ENCODE data around the gene PZP. TPM values are rescaled to one million over a fixed set of nuclear protein-coding genes. Genes with fewer than 3 reads are reported as not detected.

The PZP gene
- total and polyA plus RNA-seq, 2 of the 8 experiments (the other 6 are each of a cell fraction or from before 2014, with no cell fraction given) = 0.08 TPM; not detected in 1

DNA sequence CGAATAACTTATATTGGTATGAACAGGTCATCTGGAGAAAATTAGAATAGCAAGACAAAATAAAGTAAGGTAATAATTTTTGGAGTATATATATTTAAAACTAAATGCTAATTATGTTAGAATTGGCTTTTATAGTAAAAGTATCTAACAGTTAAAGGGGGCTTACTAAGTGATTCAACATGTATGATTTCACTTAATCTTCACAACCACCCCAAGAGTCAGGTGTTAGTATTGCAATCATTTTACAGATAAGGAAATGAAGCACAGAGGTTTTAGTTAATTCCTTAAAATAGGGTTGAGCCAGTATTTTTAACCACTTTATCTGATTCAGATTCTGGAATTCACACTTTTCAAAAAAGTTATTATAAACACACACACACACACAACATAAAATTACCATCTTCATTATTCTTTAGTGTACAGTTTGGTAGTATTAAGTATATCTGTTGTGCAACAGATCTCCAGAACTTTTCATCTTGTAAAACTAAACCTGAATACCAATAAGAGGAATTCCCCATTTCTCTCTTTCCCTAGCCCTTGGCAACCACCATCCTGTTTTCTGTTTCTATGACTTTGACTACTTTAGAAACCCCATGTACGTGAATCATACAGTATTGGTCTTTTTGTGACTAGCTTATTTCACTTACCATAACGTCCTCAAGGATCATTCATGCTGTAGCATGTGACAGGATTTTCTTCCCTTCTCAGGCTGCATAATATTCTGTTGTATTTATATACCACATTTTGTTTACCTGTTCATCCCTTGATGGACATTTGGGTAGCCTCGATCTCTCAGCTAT, 104.9 kb downstream of the PZP start:
- no peak overlapping the region for H3K14ac ChIP-seq (ENCODE audit: insufficient read length)
- H3K23ac ChIP-seq (ENCODE audit: insufficient read length) = no peak overlapping the region
- no peak overlapping the region for H3K9ac ChIP-seq (replicated peaks in 1 of 4; ENCODE audit: extremely low read depth in 1 of 4, low read depth in 3 of 4, low read length in 3 of 4)
- no peaks in the 10 kb centered on the region for H3K9me3 ChIP-seq (ENCODE audit: insufficient read depth in 2 of 2, low read depth in 1 of 2, low read length in 1 of 2)
- DNase-seq (ENCODE audit: low read depth in 1 of 2, low spot score in 2 of 2) = no peak
- H2AK5ac ChIP-seq (ENCODE audit: low read depth, low read length) = no peak overlapping the region
- CTCF ChIA-PET (ENCODE audit: partially characterized antibody) = interaction anchor here (0.6 to 1.0 kb wide), 6 partner anchors 9 to 160 kb away, joined by 3 to 5 read pairs (median 3); partner anchors contain the start of gene A2M
- no peak overlapping the region for H3K27ac ChIP-seq (ENCODE audit: low read depth, low read length)
- no peak overlapping the region for H2BK20ac ChIP-seq (ENCODE audit: low read length)
- no peaks in the 10 kb centered on the region for H3K27me3 ChIP-seq (replicated peaks in 1 of 4; ENCODE audit: control insufficient read depth in 3 of 4, extremely low read depth in 1 of 4, insufficient read depth in 3 of 4, low read length in 3 of 4)
- H3K4me2 ChIP-seq (ENCODE audit: insufficient read depth in 1 of 2, low read depth in 2 of 2, low read length in 2 of 2) = no peak overlapping the region
- POLR2A ChIA-PET (ENCODE audit: partially characterized antibody) = no interaction called here
- no peak for FAIRE-seq
- no peaks in the 10 kb centered on the region for H3K23me2 ChIP-seq (ENCODE audit: low read depth, low read length)
- no peak overlapping the region for H3K4ac ChIP-seq (replicated peaks; ENCODE audit: insufficient read length, low read depth, low read length)
- H2BK120ac ChIP-seq (replicated peaks; ENCODE audit: low read depth, low read length) = no peak overlapping the region
- H2BK5ac ChIP-seq (ENCODE audit: low read depth, low read length) = no peak overlapping the region
- TF ChIP-seq TAF1 (IDR thresholded peaks at IDR 0.05; ENCODE audit: low read depth, low read length) (no peak), HDAC2 (IDR thresholded peaks at IDR 0.05; ENCODE audit: borderline replicate concordance in 1 of 2, low read depth in 2 of 2, low read length in 2 of 2) (no peak), POLR2A (IDR thresholded peaks at IDR 0.05; ENCODE audit: control extremely low read depth in 1 of 2, low read depth in 2 of 2, low read length in 2 of 2) (no peak), JUN (IDR thresholded peaks at IDR 0.05; ENCODE audit: low read depth, low read length) (no peak), BRCA1 (IDR thresholded peaks at IDR 0.05; ENCODE audit: low read depth, low read length) (no peak), HDAC6 (IDR thresholded peaks at IDR 0.05; ENCODE audit: low read depth, low read length) (no peak), RNF2 (IDR thresholded peaks at IDR 0.05; ENCODE audit: borderline replicate concordance, low read depth, low read length, missing control alignments, poor library complexity, severe bottlenecking) (no peak), BACH1 (IDR thresholded peaks at IDR 0.05; ENCODE audit: low read length) (no peak), CBX8 (IDR thresholded peaks at IDR 0.05; ENCODE audit: borderline replicate concordance, low read depth, low read length) (no peak)
- TF ChIP-seq, protein P1, sequence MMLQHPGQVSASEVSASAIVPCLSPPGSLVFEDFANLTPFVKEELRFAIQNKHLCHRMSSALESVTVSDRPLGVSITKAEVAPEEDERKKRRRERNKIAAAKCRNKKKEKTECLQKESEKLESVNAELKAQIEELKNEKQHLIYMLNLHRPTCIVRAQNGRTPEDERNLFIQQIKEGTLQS (IDR thresholded peaks at IDR 0.05; ENCODE audit: insufficient read depth, low read depth, low read length) = no peak
- TF ChIP-seq, protein P2, sequence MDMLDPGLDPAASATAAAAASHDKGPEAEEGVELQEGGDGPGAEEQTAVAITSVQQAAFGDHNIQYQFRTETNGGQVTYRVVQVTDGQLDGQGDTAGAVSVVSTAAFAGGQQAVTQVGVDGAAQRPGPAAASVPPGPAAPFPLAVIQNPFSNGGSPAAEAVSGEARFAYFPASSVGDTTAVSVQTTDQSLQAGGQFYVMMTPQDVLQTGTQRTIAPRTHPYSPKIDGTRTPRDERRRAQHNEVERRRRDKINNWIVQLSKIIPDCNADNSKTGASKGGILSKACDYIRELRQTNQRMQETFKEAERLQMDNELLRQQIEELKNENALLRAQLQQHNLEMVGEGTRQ (IDR thresholded peaks at IDR 0.05; ENCODE audit: low read length) = no peak
- H4K20me1 ChIP-seq (replicated peaks in 1 of 2; ENCODE audit: control insufficient read depth in 1 of 2, insufficient read depth in 2 of 2, low read length in 2 of 2) = no peaks in the 10 kb centered on the region
- H3K79me1 ChIP-seq (ENCODE audit: low read depth, low read length) = no peaks in the 10 kb centered on the region
- H3K18ac ChIP-seq (ENCODE audit: extremely low read depth, low read length) = no peak overlapping the region
- H3K4me1 ChIP-seq (replicated peaks in 1 of 4; ENCODE audit: control insufficient read depth in 3 of 4, insufficient read depth in 4 of 4, low read length in 3 of 4) = no peaks in the 10 kb centered on the region
- no peaks in the 10 kb centered on the region for H3K36me3 ChIP-seq (ENCODE audit: control insufficient read depth in 2 of 4, insufficient read depth in 4 of 4, low read length in 3 of 4)
- no peak overlapping the region for H4K91ac ChIP-seq (replicated peaks; ENCODE audit: insufficient read length, low read length)
- no peak overlapping the region for H2BK15ac ChIP-seq (ENCODE audit: low read length)
- H3K79me2 ChIP-seq (ENCODE audit: control insufficient read depth in 1 of 2, insufficient read depth in 2 of 2, low read length in 2 of 2) = no peaks in the 10 kb centered on the region
- H4K8ac ChIP-seq (ENCODE audit: extremely low read depth, insufficient read depth, low read length) = no peak overlapping the region
- H4K5ac ChIP-seq (ENCODE audit: insufficient read length, low read depth, low read length) = no peak overlapping the region
- no peak overlapping the region for H2AFZ ChIP-seq (ENCODE audit: low read length)
- no peak overlapping the region for H3K56ac ChIP-seq (replicated peaks; ENCODE audit: insufficient read length, low read depth, low read length)
- no peak overlapping the region for H3K4me3 ChIP-seq (ENCODE audit: extremely low read depth in 1 of 4, insufficient read depth in 2 of 4, low read depth in 3 of 4, low read length in 4 of 4)
- WGBS, 2 experiments (ENCODE audit: extremely low coverage in 1 of 2, insufficient coverage in 1 of 2, insufficient read length in 1 of 2, insufficient replicate concordance in 2 of 2, low coverage in 1 of 2, low lambda C conversion rate in 2 of 2, missing lambda C conversion rate in 1 of 2) = 94% methylated on average over 4 of the region's 4 CpGs; no CpG with 5 or more reads in 1 of the 2 experiments
- no peak overlapping the region for H2BK12ac ChIP-seq (ENCODE audit: low read depth, low read length)
